Measurements from ENCODE around the gene PGM5.
"Not testable (repeated sequence)": the region's sequence is repeated elsewhere in the genome, so short reads cannot be mapped to it uniquely, and the experiment has no call there.

DNA sequence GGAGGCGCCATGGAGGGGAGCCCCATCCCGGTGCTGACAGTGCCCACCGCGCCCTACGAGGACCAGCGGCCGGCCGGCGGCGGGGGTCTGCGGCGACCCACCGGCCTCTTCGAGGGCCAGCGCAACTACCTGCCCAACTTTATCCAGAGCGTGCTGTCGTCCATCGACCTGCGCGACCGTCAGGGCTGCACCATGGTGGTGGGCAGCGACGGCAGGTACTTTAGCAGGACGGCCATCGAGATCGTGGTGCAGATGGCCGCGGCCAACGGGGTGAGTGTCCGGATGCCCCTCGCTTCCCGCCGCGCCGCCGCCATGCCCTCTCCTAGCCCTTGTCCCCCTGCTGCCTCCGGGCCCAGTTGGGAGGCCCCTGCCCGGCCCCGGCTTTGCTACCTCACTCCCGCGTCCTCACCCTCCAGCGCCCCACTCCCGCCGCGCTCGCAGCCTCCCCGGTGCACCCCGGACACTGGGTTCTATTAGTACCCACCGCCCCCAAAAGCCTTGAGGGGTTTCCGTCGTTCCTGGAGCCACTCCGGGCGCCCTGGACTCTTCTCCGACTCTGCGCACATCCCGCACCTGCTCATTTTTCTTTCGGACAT, 806 bp downstream of the PGM5 start:
- TF ChIP-seq, protein P1, sequence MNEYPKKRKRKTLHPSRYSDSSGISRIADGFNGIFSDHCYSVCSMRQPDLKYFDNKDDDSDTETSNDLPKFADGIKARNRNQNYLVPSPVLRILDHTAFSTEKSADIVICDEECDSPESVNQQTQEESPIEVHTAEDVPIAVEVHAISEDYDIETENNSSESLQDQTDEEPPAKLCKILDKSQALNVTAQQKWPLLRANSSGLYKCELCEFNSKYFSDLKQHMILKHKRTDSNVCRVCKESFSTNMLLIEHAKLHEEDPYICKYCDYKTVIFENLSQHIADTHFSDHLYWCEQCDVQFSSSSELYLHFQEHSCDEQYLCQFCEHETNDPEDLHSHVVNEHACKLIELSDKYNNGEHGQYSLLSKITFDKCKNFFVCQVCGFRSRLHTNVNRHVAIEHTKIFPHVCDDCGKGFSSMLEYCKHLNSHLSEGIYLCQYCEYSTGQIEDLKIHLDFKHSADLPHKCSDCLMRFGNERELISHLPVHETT (tag by site-specific recombination; IDR thresholded peaks at IDR 0.05), result not testable (repeated sequence)
- TF ChIP-seq HOXA7 (CRISPR knock-in tag; IDR thresholded peaks at IDR 0.05; ENCODE audit: borderline replicate concordance); ZNF416 (tag by site-specific recombination; IDR thresholded peaks at IDR 0.05): not testable (repeated sequence)
- TF ChIP-seq, protein P2, sequence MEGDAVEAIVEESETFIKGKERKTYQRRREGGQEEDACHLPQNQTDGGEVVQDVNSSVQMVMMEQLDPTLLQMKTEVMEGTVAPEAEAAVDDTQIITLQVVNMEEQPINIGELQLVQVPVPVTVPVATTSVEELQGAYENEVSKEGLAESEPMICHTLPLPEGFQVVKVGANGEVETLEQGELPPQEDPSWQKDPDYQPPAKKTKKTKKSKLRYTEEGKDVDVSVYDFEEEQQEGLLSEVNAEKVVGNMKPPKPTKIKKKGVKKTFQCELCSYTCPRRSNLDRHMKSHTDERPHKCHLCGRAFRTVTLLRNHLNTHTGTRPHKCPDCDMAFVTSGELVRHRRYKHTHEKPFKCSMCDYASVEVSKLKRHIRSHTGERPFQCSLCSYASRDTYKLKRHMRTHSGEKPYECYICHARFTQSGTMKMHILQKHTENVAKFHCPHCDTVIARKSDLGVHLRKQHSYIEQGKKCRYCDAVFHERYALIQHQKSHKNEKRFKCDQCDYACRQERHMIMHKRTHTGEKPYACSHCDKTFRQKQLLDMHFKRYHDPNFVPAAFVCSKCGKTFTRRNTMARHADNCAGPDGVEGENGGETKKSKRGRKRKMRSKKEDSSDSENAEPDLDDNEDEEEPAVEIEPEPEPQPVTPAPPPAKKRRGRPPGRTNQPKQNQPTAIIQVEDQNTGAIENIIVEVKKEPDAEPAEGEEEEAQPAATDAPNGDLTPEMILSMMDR (tag by site-specific recombination; IDR thresholded peaks at IDR 0.05), result not testable (repeated sequence)
- TF ChIP-seq, protein P3, sequence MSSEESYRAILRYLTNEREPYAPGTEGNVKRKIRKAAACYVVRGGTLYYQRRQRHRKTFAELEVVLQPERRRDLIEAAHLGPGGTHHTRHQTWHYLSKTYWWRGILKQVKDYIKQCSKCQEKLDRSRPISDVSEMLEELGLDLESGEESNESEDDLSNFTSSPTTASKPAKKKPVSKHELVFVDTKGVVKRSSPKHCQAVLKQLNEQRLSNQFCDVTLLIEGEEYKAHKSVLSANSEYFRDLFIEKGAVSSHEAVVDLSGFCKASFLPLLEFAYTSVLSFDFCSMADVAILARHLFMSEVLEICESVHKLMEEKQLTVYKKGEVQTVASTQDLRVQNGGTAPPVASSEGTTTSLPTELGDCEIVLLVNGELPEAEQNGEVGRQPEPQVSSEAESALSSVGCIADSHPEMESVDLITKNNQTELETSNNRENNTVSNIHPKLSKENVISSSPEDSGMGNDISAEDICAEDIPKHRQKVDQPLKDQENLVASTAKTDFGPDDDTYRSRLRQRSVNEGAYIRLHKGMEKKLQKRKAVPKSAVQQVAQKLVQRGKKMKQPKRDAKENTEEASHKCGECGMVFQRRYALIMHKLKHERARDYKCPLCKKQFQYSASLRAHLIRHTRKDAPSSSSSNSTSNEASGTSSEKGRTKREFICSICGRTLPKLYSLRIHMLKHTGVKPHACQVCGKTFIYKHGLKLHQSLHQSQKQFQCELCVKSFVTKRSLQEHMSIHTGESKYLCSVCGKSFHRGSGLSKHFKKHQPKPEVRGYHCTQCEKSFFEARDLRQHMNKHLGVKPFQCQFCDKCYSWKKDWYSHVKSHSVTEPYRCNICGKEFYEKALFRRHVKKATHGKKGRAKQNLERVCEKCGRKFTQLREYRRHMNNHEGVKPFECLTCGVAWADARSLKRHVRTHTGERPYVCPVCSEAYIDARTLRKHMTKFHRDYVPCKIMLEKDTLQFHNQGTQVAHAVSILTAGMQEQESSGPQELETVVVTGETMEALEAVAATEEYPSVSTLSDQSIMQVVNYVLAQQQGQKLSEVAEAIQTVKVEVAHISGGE (tag by site-specific recombination; conservative IDR thresholded peaks at IDR 0.05; ENCODE audit: low read depth), result not testable (repeated sequence)
